HG03095 (cell line): Measurements from ENCODE around the gene SHBG.
A peak's percentile ranks its signal among the peaks of the same experiment; 100 is the strongest.
"Not testable (repeated sequence)": the region's sequence is repeated elsewhere in the genome, so short reads cannot be mapped to it uniquely, and the experiment has no call there.

ENCODE experiments used
- ATAC-seq: cut with Tn5 transposase; IDR thresholded peaks from one replicate; pipeline ENCODE4 v1.9.1; 2021; ENCODE audit warnings: moderate library complexity; ENCODE audit not compliant: unreplicated experiment

Gene SHBG

GRCh38 chr17:7611635-7612293 is 18.2 kb upstream of the SHBG start:
- no peak for ATAC-seq

DNA sequence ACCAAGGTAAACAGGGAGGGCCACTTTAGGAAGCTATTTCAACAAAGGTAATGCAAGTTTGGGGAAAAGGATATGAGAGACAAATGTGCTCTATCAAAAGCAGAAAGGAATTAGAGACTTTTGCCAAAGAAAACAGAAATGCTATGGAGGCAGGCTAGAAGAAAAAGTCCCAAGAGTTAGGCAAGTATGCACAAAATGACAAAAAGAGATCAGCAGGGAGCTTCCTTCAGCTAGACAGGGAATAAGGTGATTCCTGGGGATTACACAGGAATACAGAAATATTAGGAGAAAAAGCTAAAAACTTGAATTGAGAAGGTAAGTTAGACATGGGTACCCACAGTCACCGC is 17.7 kb upstream of the SHBG start:
- no peak for ATAC-seq

DNA sequence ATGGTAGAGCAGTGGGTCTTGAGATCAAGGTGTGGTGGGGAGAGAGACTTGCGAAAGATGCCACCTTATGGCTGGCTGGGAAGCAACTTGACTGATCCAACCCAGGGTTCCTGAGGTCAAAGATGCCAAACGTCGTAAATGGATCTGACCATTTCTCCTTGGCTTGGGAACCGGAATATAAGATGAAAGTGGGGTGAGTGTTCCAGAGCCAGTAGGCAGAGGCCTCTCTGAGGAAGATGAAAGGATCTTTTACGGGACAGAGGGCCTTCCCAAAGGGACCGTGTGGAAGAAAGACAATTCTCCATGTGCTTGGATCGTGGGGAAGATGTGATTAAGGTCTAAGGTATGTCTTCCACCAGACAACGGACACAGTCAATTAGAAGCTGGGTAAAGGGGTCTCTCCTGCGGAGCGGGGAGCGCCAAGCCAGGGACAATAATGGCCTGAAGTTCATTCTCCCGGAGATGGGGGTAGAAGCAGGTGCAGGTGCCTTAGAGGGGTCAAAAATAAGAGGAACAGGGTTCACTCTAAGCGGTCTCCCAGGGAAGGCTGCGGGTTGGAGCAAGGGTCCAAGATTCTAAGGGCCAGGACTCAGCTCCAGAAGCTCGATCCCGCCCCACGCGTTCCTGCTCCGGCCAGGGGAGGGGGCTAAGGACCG is 16.0 kb upstream of the SHBG start:
- no peak for ATAC-seq

- peak; percentile 82 for ATAC-seq
Measured at GRCh38 chr17:7614425-7615264, 15.3 kb upstream of the SHBG start, which contains the start of gene FXR2. Gene FXR2 (minus strand): TSS chr17:7614897. CDS start chr17:7614532, 365 bp downstream.

DNA sequence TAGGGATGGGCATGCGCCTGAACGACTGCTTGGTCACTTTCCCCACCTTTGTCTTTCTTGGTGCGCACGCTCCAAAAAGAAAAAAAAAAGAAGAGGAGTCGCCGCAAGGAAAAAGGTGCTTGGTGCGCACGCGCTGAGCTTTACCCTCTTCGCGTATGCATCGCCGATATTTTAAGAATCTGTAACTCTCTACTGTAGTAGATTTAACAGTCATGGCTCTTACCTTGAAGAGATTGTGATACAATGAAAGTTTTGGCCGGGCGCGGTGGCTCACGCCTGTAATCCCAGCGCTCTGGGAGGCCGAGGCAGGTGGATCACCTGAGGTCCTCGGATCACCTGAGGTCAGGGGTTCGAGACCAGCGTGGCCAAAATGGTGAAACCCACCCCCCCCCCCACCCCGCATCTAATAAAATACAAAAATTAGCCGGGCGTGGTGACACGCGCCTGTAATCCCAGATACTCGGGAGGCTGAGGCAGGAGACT is 14.6 kb upstream of the SHBG start:
- ATAC-seq: no peak

DNA sequence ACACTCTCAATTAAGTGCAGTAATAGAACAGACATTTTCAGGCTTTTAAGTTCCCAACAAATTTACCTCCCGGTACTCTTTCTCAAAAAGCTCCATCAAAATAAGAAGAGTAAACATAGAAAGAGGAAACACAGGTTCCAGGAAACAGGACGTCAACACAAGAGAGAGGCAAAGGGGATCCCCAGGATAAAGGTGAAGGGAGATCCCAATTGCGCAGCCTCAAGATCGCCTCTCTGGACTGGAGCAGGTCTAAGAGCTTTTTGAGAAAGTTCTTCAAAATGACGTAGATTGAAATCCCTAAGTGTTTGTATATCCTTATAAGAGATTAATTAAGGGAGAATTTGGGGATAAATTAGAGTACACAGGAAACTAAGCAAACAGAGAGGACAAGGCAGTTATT is 11.3 kb upstream of the SHBG start:
- ATAC-seq: no peak

- ATAC-seq: no peak
Measured at GRCh38 chr17:7620835-7621234, 9.1 kb upstream of the SHBG start.

DNA sequence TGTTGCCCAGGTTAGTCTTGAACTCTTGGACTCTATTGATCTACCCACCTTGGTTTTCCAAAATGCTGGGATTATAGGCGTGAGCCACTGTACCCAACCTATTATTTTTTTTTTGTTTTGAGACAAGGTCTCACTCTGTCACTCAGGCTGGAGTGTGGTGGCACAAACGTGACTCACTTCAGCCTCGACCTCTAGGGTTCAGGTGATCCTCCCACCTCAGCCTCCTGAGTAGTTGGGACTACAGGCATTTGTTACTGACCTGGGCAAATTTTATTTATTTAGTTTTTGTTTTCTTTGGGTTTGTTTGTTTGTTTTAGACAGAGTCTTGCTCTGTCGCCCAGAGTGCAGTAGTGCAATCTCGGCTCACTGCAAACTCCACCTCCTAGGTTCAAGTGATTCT is 6.3 kb upstream of the SHBG start:
- no peak for ATAC-seq

- not testable (repeated sequence) for ATAC-seq
Measured at GRCh38 chr17:7625749-7626148, 4.2 kb upstream of the SHBG start.

DNA sequence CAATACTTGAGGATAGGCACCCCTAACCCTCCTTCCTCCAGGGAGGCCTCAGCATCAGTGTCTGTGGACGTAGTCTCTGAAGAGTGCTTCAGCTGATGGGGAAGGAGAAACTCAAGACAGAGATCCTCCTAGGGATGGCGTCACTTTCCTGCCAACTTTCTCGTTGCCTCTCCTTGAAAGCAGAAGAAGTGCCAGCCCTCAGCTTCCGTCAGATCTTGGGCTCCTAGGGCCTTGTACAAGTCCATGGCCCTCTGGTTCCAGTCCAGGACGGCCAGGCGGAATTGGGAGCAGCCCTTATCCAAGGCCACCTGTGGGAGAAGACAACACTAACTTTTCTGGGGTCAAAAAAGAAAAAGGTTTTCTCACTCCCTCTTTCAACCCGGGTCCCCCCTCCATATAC is 3.6 kb upstream of the SHBG start:
- no peak for ATAC-seq

DNA sequence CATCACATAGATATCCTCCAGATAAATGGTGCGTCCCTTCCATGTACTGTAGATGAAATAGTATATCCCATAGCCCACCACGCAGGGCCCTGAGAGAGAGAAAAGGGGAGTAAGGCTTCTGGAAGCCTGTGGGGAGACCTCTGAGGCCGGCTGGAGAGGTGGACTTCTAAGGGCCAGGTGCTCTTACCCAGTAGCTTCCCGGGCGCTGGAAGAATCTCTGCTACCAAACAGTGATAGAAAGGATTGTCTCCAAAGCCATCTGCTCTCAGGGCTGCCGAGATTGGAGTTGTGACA is 3.0 kb upstream of the SHBG start:
- no peak for ATAC-seq

DNA sequence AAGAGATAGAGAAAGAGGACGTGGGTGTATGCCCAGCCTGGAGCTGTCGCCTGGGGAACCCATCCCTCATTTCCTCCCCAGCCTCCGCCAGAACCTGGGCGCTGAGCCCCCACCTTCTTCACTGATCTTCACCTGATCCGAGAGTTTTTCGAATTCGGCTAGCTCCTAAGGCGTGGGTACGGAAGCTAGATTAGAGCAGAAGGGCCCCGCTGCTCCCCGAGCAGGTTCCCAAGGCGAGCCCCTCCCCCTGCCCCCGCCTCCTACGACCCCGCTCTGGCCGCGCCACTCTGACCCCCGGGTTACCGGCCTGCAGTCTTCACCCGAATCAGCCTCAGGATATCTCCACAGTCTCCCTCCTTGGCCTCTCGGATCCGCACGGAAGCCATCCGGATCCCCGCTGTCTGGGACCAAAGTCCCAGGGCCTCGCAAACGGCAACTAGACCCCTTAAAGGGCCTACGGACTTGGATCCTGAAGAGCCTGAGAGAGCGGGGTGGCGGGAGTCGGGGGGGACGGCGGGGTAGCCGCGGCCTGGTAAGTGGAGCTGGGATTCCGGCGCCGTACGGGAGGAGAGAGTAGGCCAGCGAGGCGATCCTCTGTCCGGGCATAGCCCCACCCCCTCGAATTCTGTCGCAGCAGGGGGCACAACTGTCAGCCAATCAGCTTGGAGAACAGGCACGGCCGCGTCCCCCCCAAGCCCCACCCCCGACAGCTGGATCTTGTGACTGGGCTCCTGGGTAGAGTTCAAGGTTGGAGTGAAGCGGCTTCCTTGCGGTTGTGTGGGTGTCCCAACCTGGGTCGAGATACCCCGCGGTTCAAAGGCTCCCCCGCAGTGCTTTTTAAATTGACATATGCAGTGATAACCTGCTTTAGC is 2.4 kb upstream of the SHBG start, which contains the start of gene SAT2:
Gene SAT2 (minus strand): TSS at position 572 of the 872 bp plus-strand sequence. CDS start 186 bp downstream, at position 386.
- ATAC-seq: peak; percentile 62

GRCh38 chr17:7631398-7632380 is 1.8 kb downstream of the SHBG start:
- no peak for ATAC-seq

DNA sequence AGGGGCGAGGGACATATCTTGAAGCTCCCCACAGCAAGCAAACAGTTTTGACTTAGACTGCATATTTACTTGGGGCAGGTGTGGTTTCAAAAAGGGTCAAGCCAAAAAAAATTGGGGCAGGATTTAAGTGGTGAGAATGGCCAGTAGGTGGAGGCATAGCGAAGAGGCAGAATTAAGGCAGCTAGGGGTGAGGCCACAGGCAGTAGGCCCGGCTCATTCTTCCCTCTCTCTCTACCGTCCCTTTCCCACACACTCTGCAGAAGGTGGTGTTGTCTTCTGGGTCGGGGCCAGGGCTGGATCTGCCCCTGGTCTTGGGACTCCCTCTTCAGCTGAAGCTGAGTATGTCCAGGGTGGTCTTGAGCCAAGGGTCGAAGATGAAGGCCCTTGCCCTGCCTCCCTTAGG is 2.6 kb downstream of the SHBG start:
- ATAC-seq: no peak

- ATAC-seq: no peak
Measured at GRCh38 chr17:7633093-7633492, 3.2 kb downstream of the SHBG start.

- no peak for ATAC-seq
Measured at GRCh38 chr17:7634384-7634783, 4.4 kb downstream of the SHBG start.

DNA sequence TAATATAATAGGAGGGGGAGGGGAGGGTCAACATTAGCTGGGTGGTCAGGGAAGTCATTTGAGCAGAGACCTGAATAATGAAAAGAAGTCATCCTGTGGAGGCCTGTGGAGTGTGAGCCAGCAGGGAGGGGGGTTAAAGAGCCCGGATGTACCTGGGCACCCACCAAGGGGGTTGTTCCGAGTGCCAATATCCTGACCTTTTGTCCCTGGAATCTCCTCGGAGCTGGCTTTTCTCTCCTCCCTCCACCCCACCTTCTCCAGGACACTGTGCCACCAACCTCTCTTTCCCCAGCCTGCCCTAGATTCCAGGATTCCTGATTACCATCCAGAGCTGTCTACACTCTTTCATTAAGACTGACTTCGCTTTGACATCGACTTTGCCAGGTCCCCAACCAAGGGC is 6.2 kb downstream of the SHBG start:
- no peak for ATAC-seq

DNA sequence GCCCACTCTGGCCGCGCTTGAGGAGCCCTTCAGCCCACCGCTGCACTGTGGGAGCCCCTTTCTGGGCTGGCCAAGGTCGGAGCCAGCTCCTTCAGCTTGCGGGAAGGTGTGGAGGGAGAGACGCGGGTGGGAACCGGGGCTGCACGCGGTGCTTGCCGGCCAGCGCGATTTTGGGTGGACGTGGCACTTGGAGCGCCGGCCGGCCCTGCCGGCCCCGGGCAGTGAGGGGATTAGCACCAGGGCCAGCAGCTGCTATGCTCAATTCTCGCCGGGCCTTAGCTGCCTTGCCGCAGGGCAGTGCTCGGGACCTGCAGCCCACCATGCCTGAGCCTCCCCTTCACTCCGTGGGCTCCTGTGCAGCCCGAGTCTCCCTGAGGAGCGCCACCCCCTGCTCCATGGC is 10.8 kb downstream of the SHBG start:
- ATAC-seq: no peak

- ATAC-seq: not testable (repeated sequence)
Measured at GRCh38 chr17:7641635-7642034, 11.7 kb downstream of the SHBG start.

GRCh38 chr17:7644775-7645174 is 14.8 kb downstream of the SHBG start:
- ATAC-seq: no peak
